ENCODE measurements around the gene ERC2.
A peak's percentile ranks its signal among the peaks of the same experiment; 100 is the strongest.

Gene ERC2

GRCh38 chr3:56424885-56425284, 43.4 kb downstream of the ERC2 start:
- DNase-seq (ENCODE audit: low spot score): no peak

- no peak for DNase-seq (ENCODE audit: low spot score)
These were observed 43.9 kb downstream of the ERC2 start for GRCh38 chr3:56424336-56424735.

GRCh38 chr3:56423661-56424099, 44.6 kb downstream of the ERC2 start:
- DNase-seq (ENCODE audit: low spot score): peak; percentile 20

GRCh38 chr3:56422316-56422715, 46.0 kb downstream of the ERC2 start:
- DNase-seq (ENCODE audit: low spot score): no peak

GRCh38 chr3:56421205-56421604, 47.1 kb downstream of the ERC2 start:
- no peak for DNase-seq (ENCODE audit: low spot score)

- no peak for DNase-seq (ENCODE audit: low spot score)
These were observed 52.6 kb downstream of the ERC2 start for GRCh38 chr3:56415652-56416051.

- DNase-seq (ENCODE audit: low spot score): no peak
These were observed 54.4 kb downstream of the ERC2 start for GRCh38 chr3:56413911-56414310.

GRCh38 chr3:56411166-56411565, 57.1 kb downstream of the ERC2 start:
- no peak for DNase-seq (ENCODE audit: low spot score)

GRCh38 chr3:56410576-56410975, 57.7 kb downstream of the ERC2 start:
- DNase-seq (ENCODE audit: low spot score): no peak

GRCh38 chr3:56409790-56410189, 58.5 kb downstream of the ERC2 start:
- no peak for DNase-seq (ENCODE audit: low spot score)

- peak; percentile 58 for DNase-seq (ENCODE audit: low spot score)
These were observed 59.5 kb downstream of the ERC2 start for GRCh38 chr3:56408761-56409196.

GRCh38 chr3:56406826-56407515, 61.3 kb downstream of the ERC2 start:
- no peak for DNase-seq (ENCODE audit: low spot score)

GRCh38 chr3:56404884-56405283, 63.4 kb downstream of the ERC2 start:
- DNase-seq (ENCODE audit: low spot score): no peak

GRCh38 chr3:56398659-56399058, 69.6 kb downstream of the ERC2 start:
- no peak for DNase-seq (ENCODE audit: low spot score)

GRCh38 chr3:56397798-56398197, 70.5 kb downstream of the ERC2 start:
- no peak for DNase-seq (ENCODE audit: low spot score)

- no peak for DNase-seq (ENCODE audit: low spot score)
These were observed 79.0 kb downstream of the ERC2 start for GRCh38 chr3:56389183-56389830.

GRCh38 chr3:56383092-56383491, 85.2 kb downstream of the ERC2 start:
- no peak for DNase-seq (ENCODE audit: low spot score)

GRCh38 chr3:56379723-56380287, 88.5 kb downstream of the ERC2 start:
- DNase-seq (ENCODE audit: low spot score): no peak

GRCh38 chr3:56375654-56376053, 92.6 kb downstream of the ERC2 start:
- no peak for DNase-seq (ENCODE audit: low spot score)

- no peak for DNase-seq (ENCODE audit: low spot score)
These were observed 94.9 kb downstream of the ERC2 start for GRCh38 chr3:56373386-56373785.

GRCh38 chr3:56370991-56371775, 97.1 kb downstream of the ERC2 start:
- DNase-seq (ENCODE audit: low spot score): no peak

GRCh38 chr3:56369914-56370313, 98.4 kb downstream of the ERC2 start:
- no peak for DNase-seq (ENCODE audit: low spot score)

- DNase-seq (ENCODE audit: low spot score): peak; percentile 20
These were observed 99.4 kb downstream of the ERC2 start for GRCh38 chr3:56368846-56369245.

Measured in cerebellar cortex (tissue), 1 donor.